ENCODE measurements around the gene OR5AS1. TPM values are rescaled to one million over a fixed set of nuclear protein-coding genes. Genes with fewer than 3 reads are reported as not detected.
"Not testable (repeated sequence)": the region's sequence is repeated elsewhere in the genome, so short reads cannot be mapped to it uniquely, and the experiment has no call there.

OR5AS1 gene
- total and polyA plus RNA-seq, 5 donors from 2014 or later: not detected

GRCh38 chr11:56057661-56058237 is 30.3 kb downstream of the OR5AS1 start:
- ATAC-seq (ENCODE audit: low read depth in 2 of 2); H3K27ac Mint-ChIP-seq; H3K4me3 ChIP-seq (ENCODE audit: low read depth, low read length); H3K4me3 Mint-ChIP-seq; H3K27me3 Mint-ChIP-seq; H3K36me3 Mint-ChIP-seq; H3K4me1 ChIP-seq (ENCODE audit: control insufficient read depth, insufficient read depth, low read length, poor library complexity, severe bottlenecking); H3K4me1 Mint-ChIP-seq; H3K27ac ChIP-seq (ENCODE audit: insufficient read depth, low read length, poor library complexity, severe bottlenecking); DNase-seq; H3K9me3 ChIP-seq (ENCODE audit: control insufficient read depth in 2 of 2, low read length in 2 of 2); H3K27me3 ChIP-seq (ENCODE audit: control insufficient read depth, insufficient read depth, low read length); H3K36me3 ChIP-seq (ENCODE audit: control insufficient read depth, insufficient read depth, low read length): not testable (repeated sequence)
- peaks cover 2 to 49% (median 12%) of the 10 kb centered on the region in 7 donors for H3K9me3 Mint-ChIP-seq

GRCh38 chr11:56058260-56058780 is 30.9 kb downstream of the OR5AS1 start:
- not testable (repeated sequence) for H3K27ac Mint-ChIP-seq; H3K4me1 ChIP-seq (ENCODE audit: control insufficient read depth, insufficient read depth, low read length, poor library complexity, severe bottlenecking); H3K4me3 Mint-ChIP-seq; ATAC-seq (ENCODE audit: low read depth in 2 of 2); H3K27me3 Mint-ChIP-seq; H3K36me3 Mint-ChIP-seq; H3K27me3 ChIP-seq (ENCODE audit: control insufficient read depth, insufficient read depth, low read length); H3K27ac ChIP-seq (ENCODE audit: insufficient read depth, low read length, poor library complexity, severe bottlenecking); H3K36me3 ChIP-seq (ENCODE audit: control insufficient read depth, insufficient read depth, low read length); H3K9me3 ChIP-seq (ENCODE audit: control insufficient read depth in 2 of 2, low read length in 2 of 2); H3K4me1 Mint-ChIP-seq; DNase-seq; H3K4me3 ChIP-seq (ENCODE audit: low read depth, low read length)
- H3K9me3 Mint-ChIP-seq: peaks cover 2 to 49% (median 12%) of the 10 kb centered on the region in 7 donors

DNA sequence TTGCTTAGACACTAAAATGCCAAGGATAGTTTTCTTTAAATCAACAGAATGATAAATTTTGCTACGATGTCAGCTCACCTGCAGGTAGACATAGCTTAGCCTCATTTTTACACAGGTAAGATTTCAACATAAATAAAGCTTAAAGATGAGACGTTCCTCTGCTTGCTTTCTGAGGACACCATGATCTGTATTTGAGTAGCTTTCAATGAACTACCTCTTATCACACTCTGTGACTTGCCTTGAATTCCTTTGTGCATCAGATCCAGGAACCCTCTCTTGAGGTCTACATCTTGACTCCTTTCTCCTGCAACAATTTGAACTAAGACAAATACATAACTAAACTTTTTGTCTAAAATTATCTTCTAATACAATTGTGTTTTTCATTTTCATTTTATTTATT is 39.5 kb downstream of the OR5AS1 start:
- no peaks in the 10 kb centered on the region for H3K4me1 ChIP-seq (ENCODE audit: control insufficient read depth, insufficient read depth, low read length, poor library complexity, severe bottlenecking)
- no peak overlapping the region for H3K4me3 ChIP-seq (ENCODE audit: low read depth, low read length)
- Mint-ChIP-seq H3K4me1 (no peaks in the 10 kb centered on the region), H3K36me3 (no peaks in the 10 kb centered on the region), H3K27ac (no peak overlapping the region), H3K4me3 (no peak overlapping the region), H3K27me3 (no peaks in the 10 kb centered on the region), H3K9me3 (peaks cover 0 to 30% (median 8%) of the 10 kb centered on the region in 7 donors)
- DNase-seq (no peak), ATAC-seq (ENCODE audit: low read depth in 2 of 2) (no peak)
- H3K9me3 ChIP-seq (ENCODE audit: control insufficient read depth in 2 of 2, low read length in 2 of 2): peaks cover 0 to 9% of the 10 kb centered on the region in 2 experiments
- no peak overlapping the region for H3K27ac ChIP-seq (ENCODE audit: insufficient read depth, low read length, poor library complexity, severe bottlenecking)
- no peaks in the 10 kb centered on the region for H3K36me3 ChIP-seq (ENCODE audit: control insufficient read depth, insufficient read depth, low read length)
- no peaks in the 10 kb centered on the region for H3K27me3 ChIP-seq (ENCODE audit: control insufficient read depth, insufficient read depth, low read length)

Other genes starting within 250 kb of the OR5AS1 start
- gene OR5D14, start 232.1 kb upstream of the OR5AS1 start, total RNA-seq: not detected
- not detected for gene OR5D14, start 232.1 kb upstream of the OR5AS1 start, polyA plus RNA-seq
- not detected for gene OR5L1, start 216.3 kb upstream of the OR5AS1 start, total RNA-seq
- gene OR5L1, start 216.3 kb upstream of the OR5AS1 start, polyA plus RNA-seq: not detected
- gene OR5D18, start 208.0 kb upstream of the OR5AS1 start, total RNA-seq: not detected
- not detected for gene OR5D18, start 208.0 kb upstream of the OR5AS1 start, polyA plus RNA-seq
- gene OR5L2, start 200.4 kb upstream of the OR5AS1 start, total RNA-seq: not detected
- gene OR5L2, start 200.4 kb upstream of the OR5AS1 start, polyA plus RNA-seq: not detected
- gene OR5D16, start 188.9 kb upstream of the OR5AS1 start, total RNA-seq: not detected
- not detected for gene OR5D16, start 188.9 kb upstream of the OR5AS1 start, polyA plus RNA-seq
- not detected for gene TRIM51, start 144.4 kb upstream of the OR5AS1 start, total RNA-seq
- not detected for gene TRIM51, start 144.4 kb upstream of the OR5AS1 start, polyA plus RNA-seq
- gene OR5W2, start 113.1 kb upstream of the OR5AS1 start, total RNA-seq: not detected
- not detected for gene OR5W2, start 113.1 kb upstream of the OR5AS1 start, polyA plus RNA-seq
- not detected for gene OR5I1, start 91.3 kb upstream of the OR5AS1 start, total RNA-seq
- not detected for gene OR5I1, start 91.3 kb upstream of the OR5AS1 start, polyA plus RNA-seq
- not detected for gene OR10AG1, start 57.7 kb upstream of the OR5AS1 start, total RNA-seq
- not detected for gene OR10AG1, start 57.7 kb upstream of the OR5AS1 start, polyA plus RNA-seq
- gene OR5F1, start 33.0 kb upstream of the OR5AS1 start, total RNA-seq: not detected
- gene OR5F1, start 33.0 kb upstream of the OR5AS1 start, polyA plus RNA-seq: not detected
- gene OR8I2, start 65.7 kb downstream of the OR5AS1 start, total RNA-seq: not detected
- gene OR8I2, start 65.7 kb downstream of the OR5AS1 start, polyA plus RNA-seq: not detected
- gene OR8H2, start 76.0 kb downstream of the OR5AS1 start, total RNA-seq: not detected
- gene OR8H2, start 76.0 kb downstream of the OR5AS1 start, polyA plus RNA-seq: not detected
- not detected for gene OR8H3, start 94.7 kb downstream of the OR5AS1 start, total RNA-seq
- gene OR8H3, start 94.7 kb downstream of the OR5AS1 start, polyA plus RNA-seq: not detected
- not detected for gene OR8J3, start 112.5 kb downstream of the OR5AS1 start, total RNA-seq
- gene OR8J3, start 112.5 kb downstream of the OR5AS1 start, polyA plus RNA-seq: not detected
- gene OR8K5, start 132.7 kb downstream of the OR5AS1 start, total RNA-seq: not detected
- gene OR8K5, start 132.7 kb downstream of the OR5AS1 start, polyA plus RNA-seq: not detected
- not detected for gene OR5J2, start 149.0 kb downstream of the OR5AS1 start, total RNA-seq
- gene OR5J2, start 149.0 kb downstream of the OR5AS1 start, polyA plus RNA-seq: not detected
- not detected for gene OR5T2, start 206.6 kb downstream of the OR5AS1 start, total RNA-seq
- gene OR5T2, start 206.6 kb downstream of the OR5AS1 start, polyA plus RNA-seq: not detected
- not detected for gene OR5T3, start 224.6 kb downstream of the OR5AS1 start, total RNA-seq
- gene OR5T3, start 224.6 kb downstream of the OR5AS1 start, polyA plus RNA-seq: not detected
- not detected for gene OR5T1, start 246.5 kb downstream of the OR5AS1 start, total RNA-seq
- gene OR5T1, start 246.5 kb downstream of the OR5AS1 start, polyA plus RNA-seq: not detected

Measured in CD4-positive, CD25-positive, alpha-beta regulatory T cell (primary cell).